PC-9 (cell line): ENCODE measurements around the gene KIF17. TPM values are rescaled to one million over a fixed set of nuclear protein-coding genes. Genes with fewer than 3 reads are reported as not detected.

Experiments
- BruUV-seq: library from RNA; stranded (reverse); fragments of 400-500 nt; replicated peaks from 2 replicates; lab custom pipeline; 2021; lab: Mats Ljungman, UMichigan
- CTCF ChIA-PET: fragments of 300-600 bp; sonication (Branson Sonifier 250); formaldehyde crosslinking; loops from one replicate; lab custom pipeline; 2022; ENCODE audit warnings: antibody characterized with exemption; lab: Charles Lee
- POLR2A ChIA-PET: fragments of 300-600 bp; sonication (Branson Sonifier 250); formaldehyde crosslinking; loops from one replicate; lab custom pipeline; 2022; ENCODE audit warnings: antibody characterized with exemption; ENCODE audit not compliant: unreplicated experiment; lab: Charles Lee
- DNase-seq, 2 experiments: peaks; one replicate each; pipeline versions ENCODE4 v3.0.0 to v3.0.0-alpha.2; 2015 to 2022; ENCODE audit warnings: mixed read lengths in 1 of 2
- H2AFZ ChIP-seq: fragments of 200-600 bp; sonication (generic); 2 replicates; pipeline ENCODE4 v1.8.1; 2017; ENCODE audit warnings: antibody characterized with exemption
- H3F3A ChIP-seq: fragments of 200-600 bp; sonication (generic); 2 replicates; pipeline ENCODE4 v1.8.1; 2017; ENCODE audit warnings: antibody characterized with exemption, mild to moderate bottlenecking, low read depth; ENCODE audit not compliant: insufficient read depth
- H3K27ac ChIP-seq: fragments of 200-600 bp; sonication (generic); 2 replicates; pipeline ENCODE4 v1.6.1; 2016; ENCODE audit warnings: mixed run types
- H3K27me3 ChIP-seq: fragments of 200-600 bp; sonication (generic); 2 replicates; pipeline ENCODE4 v1.6.1; 2016; ENCODE audit warnings: low read depth, mixed run types; ENCODE audit not compliant: insufficient read depth
- H3K36me3 ChIP-seq: fragments of 200-600 bp; sonication (generic); 2 replicates; pipeline ENCODE4 v1.6.1; 2016; ENCODE audit warnings: low read depth, mixed run types
- H3K4me1 ChIP-seq: fragments of 200-600 bp; sonication (generic); replicated peaks from 2 replicates; pipeline ENCODE4 v1.6.1; 2016; ENCODE audit warnings: mixed run types; ENCODE audit not compliant: insufficient read depth
- H3K4me2 ChIP-seq: fragments of 200-600 bp; sonication (generic); 2 replicates; pipeline ENCODE4 v1.6.1; 2017; ENCODE audit warnings: mixed run types
- H3K4me3 ChIP-seq: fragments of 200-600 bp; sonication (generic); 2 replicates; pipeline ENCODE4 v1.6.1; 2016; ENCODE audit warnings: mixed run types
- H3K79me2 ChIP-seq: fragments of 200-600 bp; sonication (generic); 2 replicates; pipeline ENCODE4 v1.6.1; 2017; ENCODE audit warnings: low read depth, mixed run types
- H3K9me2 ChIP-seq: fragments of 200-600 bp; sonication (generic); 2 replicates; pipeline ENCODE4 v1.8.1; 2017; ENCODE audit warnings: mild to moderate bottlenecking; ENCODE audit not compliant: insufficient read depth
- H3K9me3 ChIP-seq: fragments of 200-600 bp; sonication (generic); 2 replicates; pipeline ENCODE4 v1.8.1; 2016; ENCODE audit warnings: low read depth; ENCODE audit not compliant: insufficient read depth
- H4K20me1 ChIP-seq: fragments of 200-600 bp; sonication (generic); 2 replicates; pipeline ENCODE4 v1.8.1; 2017; ENCODE audit not compliant: insufficient read depth
- CTCF ChIP-seq: fragments of 200-600 bp; sonication (generic); conservative IDR thresholded peaks from 2 replicates; pipeline ENCODE4 v1.6.1; 2017; ENCODE audit warnings: mixed run types, antibody characterized with exemption, mild to moderate bottlenecking, moderate library complexity
- EZH2 ChIP-seq: fragments of 200-600 bp; sonication (generic); IDR thresholded peaks from 2 replicates; pipeline ENCODE4 v1.8.0; 2017; ENCODE audit warnings: antibody characterized with exemption, low read depth
- intact Hi-C: fragments of 100-400 bp; cut with micrococcal nuclease; formaldehyde crosslinking; loops from one replicate; pipeline ENCODE4 v1.10.0; 2022; ENCODE audit not compliant: unreplicated experiment
- total RNA-seq: library from RNA; stranded (reverse); gene quantifications from 2 replicates; pipeline ENCODE4 v1.2.3, GENCODE V29; 2021

The KIF17 gene
- total RNA-seq, 1 experiment from 2014 or later: 1.2 TPM

- DNase-seq: peak in 1 of 2 experiments; percentile 46
- CTCF ChIA-PET: interaction anchor here (1.1 kb wide), 1 partner anchor 117 kb away, joined by 3 read pairs; no protein-coding TSS in a partner anchor
- TF ChIP-seq EZH2 (no peak), CTCF (peak; percentile 82)
- Histone ChIP-seq H3K4me1 (no peaks in the 10 kb centered on the region; the same call in 1 of the 2 replicates), H3K79me2 (no peaks in the 10 kb centered on the region), H2AFZ (no peak overlapping the region), H4K20me1 (no peaks in the 10 kb centered on the region), H3K4me3 (no peak overlapping the region), H3K27me3 (no peaks in the 10 kb centered on the region), H3K9me3 (no peaks in the 10 kb centered on the region), H3K4me2 (no peak overlapping the region), H3F3A (no peaks in the 10 kb centered on the region), H3K9me2 (no peaks in the 10 kb centered on the region), H3K27ac (no peak overlapping the region), H3K36me3 (no peaks in the 10 kb centered on the region)
- intact Hi-C loops: loop anchor here (1.0 kb wide), 1 partner anchor 118 kb away; no protein-coding TSS in a partner anchor
- POLR2A ChIA-PET: no interaction called here
- no TSS peak for BruUV-seq
Observed at GRCh38 chr1:20640183-20640597, 77.6 kb downstream of the KIF17 start.

- H3F3A ChIP-seq: 0 out of 2 replicates have a peak, but pooled peaks cover 10% of the 10 kb centered on the region
- no peak overlapping the region for H3K4me3 ChIP-seq
- no peaks in the 10 kb centered on the region for H3K9me2 ChIP-seq
- no peaks in the 10 kb centered on the region for H3K9me3 ChIP-seq
- no peaks in the 10 kb centered on the region for H3K79me2 ChIP-seq
- H2AFZ ChIP-seq: no peak overlapping the region
- H3K27ac ChIP-seq: no peak overlapping the region
- no peak overlapping the region for H3K4me2 ChIP-seq
- no peaks in the 10 kb centered on the region for H3K36me3 ChIP-seq
- no TSS peak for BruUV-seq
- intact Hi-C loops: loop anchor here (10.0 kb wide), 1 partner anchor 712 kb away; the partner anchor contains the start of gene PLA2G2E
- ChIA-PET POLR2A (no interaction called here), CTCF (interaction anchor here (0.7 kb wide), 1 partner anchor 256 kb away, joined by 6 read pairs; no protein-coding TSS in a partner anchor)
- peaks cover 19% of the 10 kb centered on the region for H3K4me1 ChIP-seq
- no peaks in the 10 kb centered on the region for H4K20me1 ChIP-seq
- TF ChIP-seq CTCF: no peak
- DNase-seq: no peak
- H3K27me3 ChIP-seq: no peaks in the 10 kb centered on the region
Observed at GRCh38 chr1:20636785-20637347, 80.9 kb downstream of the KIF17 start.

- Histone ChIP-seq H3K4me3 (peak overlapping the region; percentile 58), H3K4me1 (peaks cover 19% of the 10 kb centered on the region), H3K79me2 (no peaks in the 10 kb centered on the region), H3K27me3 (no peaks in the 10 kb centered on the region), H3K27ac (0 out of 2 replicates have a peak overlapping the region, but pooled peaks have one; percentile 26), H3K9me2 (no peaks in the 10 kb centered on the region), H3F3A (0 out of 2 replicates have a peak, but pooled peaks cover 10% of the 10 kb centered on the region), H4K20me1 (no peaks in the 10 kb centered on the region), H3K36me3 (no peaks in the 10 kb centered on the region), H3K9me3 (no peaks in the 10 kb centered on the region), H2AFZ (peak overlapping the region; percentile 79), H3K4me2 (peak overlapping the region; percentile 95)
- ChIA-PET CTCF (interaction anchor here (1.6 kb wide), 1 partner anchor 46 kb away, joined by 8 read pairs; the partner anchor contains the start of gene CDA), POLR2A (interaction anchor here (0.7 kb wide), 1 partner anchor 24 kb away, joined by 3 read pairs; no protein-coding TSS in a partner anchor)
- peak; percentile 51 to 62 for DNase-seq
- BruUV-seq: no TSS peak
- no peak for TF ChIP-seq EZH2
- TF ChIP-seq CTCF: no peak
- intact Hi-C loops: loop anchor here (1.0 to 10.0 kb wide), 3 partner anchors 57 to 710 kb away; partner anchors contain the start of gene PLA2G2E
Observed at GRCh38 chr1:20634594-20635084, 83.2 kb downstream of the KIF17 start.
